Activated naive CD8-positive, alpha-beta T cell treated with anti-CD3 and anti-CD28 coated beads, Interleukin-2, amount 50 U/mL, for 24 hours (primary cell): ENCODE measurements around the gene CAMK2B.

Experiments
- ATAC-seq: fragments of 150-1000 bp; cut with Tn5 transposase; one replicate; pipeline ENCODE4 v1.10.0; 2021
- DNase-seq: peaks from one replicate; pipeline ENCODE4 v3.0.0; 2021
- H3K27ac Mint-ChIP-seq: one replicate; pipeline ENCODE4 v1.8.0; 2021; ENCODE audit warnings: mild to moderate bottlenecking, mixed read lengths
- H3K27me3 Mint-ChIP-seq: one replicate; pipeline ENCODE4 v1.8.0; 2021; ENCODE audit warnings: mixed read lengths
- H3K36me3 Mint-ChIP-seq: one replicate; pipeline ENCODE4 v1.8.0; 2021; ENCODE audit warnings: low read depth, mixed read lengths
- H3K4me1 Mint-ChIP-seq: one replicate; pipeline ENCODE4 v1.8.0; 2021; ENCODE audit warnings: mixed read lengths
- H3K4me3 Mint-ChIP-seq: one replicate; pipeline ENCODE4 v1.8.0; 2021; ENCODE audit warnings: mild to moderate bottlenecking, moderate library complexity, mixed read lengths
- H3K9me3 Mint-ChIP-seq: one replicate; pipeline ENCODE4 v1.8.0; 2021; ENCODE audit warnings: mixed read lengths

The CAMK2B gene

GRCh38 chr7:44237696-44238095 is 87.7 kb downstream of the CAMK2B start:
- no peak overlapping the region for H3K27ac Mint-ChIP-seq
- no peak overlapping the region for H3K4me3 Mint-ChIP-seq
- no peaks in the 10 kb centered on the region for H3K9me3 Mint-ChIP-seq
- DNase-seq = no peak
- no peak for ATAC-seq
- no peaks in the 10 kb centered on the region for H3K27me3 Mint-ChIP-seq
- H3K36me3 Mint-ChIP-seq = no peaks in the 10 kb centered on the region
- H3K4me1 Mint-ChIP-seq = no peaks in the 10 kb centered on the region

DNA sequence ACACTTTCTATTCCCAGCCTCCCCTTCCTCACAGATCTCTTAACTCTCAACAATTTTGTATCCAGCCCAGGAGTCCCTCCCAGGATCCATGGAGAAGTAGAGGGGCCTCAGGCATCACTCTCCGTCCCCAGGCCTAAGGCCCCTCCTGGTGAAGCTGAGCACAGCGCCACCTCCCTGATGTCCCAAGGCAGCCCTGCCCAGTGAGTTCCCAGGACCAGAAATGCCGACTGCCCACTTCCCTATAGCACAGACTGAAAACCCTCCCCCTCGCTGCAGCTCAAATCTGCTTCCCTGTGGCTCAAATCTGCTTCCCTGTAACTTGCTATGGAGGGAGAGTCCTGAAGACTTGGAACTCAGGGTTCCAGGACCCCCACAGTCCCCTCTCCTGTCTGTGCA is 89.1 kb downstream of the CAMK2B start:
- H3K27ac Mint-ChIP-seq = no peak overlapping the region
- ATAC-seq = no peak
- no peak for DNase-seq
- no peak overlapping the region for H3K4me3 Mint-ChIP-seq
- H3K4me1 Mint-ChIP-seq = no peaks in the 10 kb centered on the region
- H3K9me3 Mint-ChIP-seq = no peaks in the 10 kb centered on the region
- H3K27me3 Mint-ChIP-seq = no peaks in the 10 kb centered on the region
- no peaks in the 10 kb centered on the region for H3K36me3 Mint-ChIP-seq

DNA sequence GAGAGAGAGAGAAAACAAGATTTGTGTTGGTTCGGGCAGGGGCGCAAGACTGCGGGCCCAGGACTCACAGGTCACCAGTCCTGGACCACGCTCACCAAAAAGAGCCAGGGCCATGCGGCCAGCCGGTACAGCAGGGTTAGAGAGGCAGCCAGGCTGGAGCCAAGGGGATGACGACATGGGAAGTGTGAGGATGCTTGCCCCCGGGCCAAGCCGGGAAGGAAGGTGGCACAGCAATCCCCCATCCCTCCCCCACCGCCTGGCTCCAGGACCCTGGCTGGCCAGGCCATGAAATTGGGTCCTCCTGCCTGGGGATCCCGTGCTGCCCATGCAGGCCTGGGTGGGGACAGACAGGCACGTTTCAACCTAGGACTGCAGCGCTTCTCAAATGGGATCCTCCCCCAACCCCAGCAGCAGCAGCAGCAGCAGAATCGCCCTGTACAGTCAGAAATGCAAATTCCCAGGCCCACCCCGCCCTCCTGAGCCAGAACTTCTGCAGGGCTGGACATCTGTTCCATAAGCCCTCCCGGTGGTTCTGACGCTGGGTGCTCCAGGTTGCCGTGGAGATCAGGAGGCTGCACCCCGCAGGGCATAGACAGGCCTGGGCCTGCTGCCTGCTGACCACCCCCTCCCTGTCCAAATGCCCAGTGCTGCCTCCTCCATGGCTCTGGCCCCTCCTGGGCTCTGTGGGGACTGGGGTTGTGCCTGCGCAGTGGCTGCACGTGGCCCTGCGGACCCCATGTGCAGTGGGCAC is 89.6 kb downstream of the CAMK2B start:
- H3K4me1 Mint-ChIP-seq = no peaks in the 10 kb centered on the region
- no peaks in the 10 kb centered on the region for H3K36me3 Mint-ChIP-seq
- H3K27ac Mint-ChIP-seq = no peak overlapping the region
- H3K27me3 Mint-ChIP-seq = no peaks in the 10 kb centered on the region
- no peak overlapping the region for H3K4me3 Mint-ChIP-seq
- DNase-seq (no peak), ATAC-seq (no peak)
- no peaks in the 10 kb centered on the region for H3K9me3 Mint-ChIP-seq

DNA sequence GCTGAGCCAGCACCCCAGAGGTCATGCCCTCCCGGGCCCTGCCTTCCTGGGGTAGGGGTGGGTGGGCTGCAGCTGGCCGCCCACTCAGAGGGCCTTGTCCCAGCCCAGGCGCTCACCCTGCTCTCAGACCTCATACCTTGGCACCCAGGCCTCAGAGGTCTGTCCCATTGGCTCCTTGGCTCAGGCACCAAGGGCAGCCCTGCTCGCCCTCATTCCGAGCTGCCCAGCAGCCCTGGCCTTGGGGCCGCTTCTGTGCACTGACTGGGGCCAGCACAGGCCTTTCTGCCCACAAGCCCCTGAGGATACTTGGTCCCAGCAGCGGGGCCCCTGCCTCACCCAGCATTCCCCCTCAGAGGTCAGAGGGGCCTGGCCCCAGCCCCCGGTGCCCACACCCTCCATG is 90.3 kb downstream of the CAMK2B start:
- Mint-ChIP-seq H3K4me1 (no peaks in the 10 kb centered on the region), H3K27ac (no peak overlapping the region), H3K4me3 (no peak overlapping the region), H3K9me3 (no peaks in the 10 kb centered on the region), H3K27me3 (no peaks in the 10 kb centered on the region), H3K36me3 (no peaks in the 10 kb centered on the region)
- DNase-seq = no peak
- no peak for ATAC-seq

DNA sequence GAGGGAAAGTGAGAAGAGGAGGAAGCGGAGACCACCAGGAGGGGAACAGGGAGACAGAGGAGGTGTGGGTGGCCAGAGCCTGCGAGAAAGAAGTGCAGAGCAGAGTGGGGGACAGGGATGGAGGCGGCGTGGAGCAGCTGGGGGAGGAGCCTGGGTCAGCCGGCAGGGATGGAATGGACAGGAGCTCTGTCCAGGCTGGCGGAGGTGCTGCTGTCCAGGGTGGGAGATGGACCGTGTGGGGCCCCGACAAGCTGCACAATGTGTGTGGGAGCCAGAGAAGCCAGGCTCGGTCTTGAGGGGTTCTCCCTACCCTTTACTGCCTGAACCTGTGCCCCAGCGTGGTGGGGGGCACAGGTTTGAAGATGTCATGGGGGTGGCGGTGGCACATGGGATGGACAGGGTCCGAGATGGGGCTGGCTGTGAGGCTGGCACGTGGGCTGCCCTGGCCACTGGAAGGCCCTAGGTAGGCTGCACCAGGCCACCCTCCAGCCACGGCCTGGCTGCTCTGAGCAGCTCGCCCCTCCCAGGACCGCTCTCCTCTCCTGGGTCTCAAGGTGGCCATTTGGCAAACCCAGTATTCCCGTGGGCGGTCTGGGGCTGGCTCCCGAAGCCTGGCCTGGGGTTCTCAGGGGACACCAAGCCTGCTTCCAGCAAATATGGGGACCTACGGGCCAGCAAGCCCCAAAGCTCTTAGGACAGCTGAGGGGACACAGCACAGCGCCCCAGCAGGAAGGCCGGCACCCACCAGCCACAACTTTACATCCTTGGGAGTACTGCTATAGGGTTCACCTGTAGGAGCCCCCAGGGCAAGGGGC is 92.3 kb downstream of the CAMK2B start:
- Mint-ChIP-seq H3K27ac (no peak overlapping the region), H3K9me3 (no peaks in the 10 kb centered on the region), H3K27me3 (no peaks in the 10 kb centered on the region), H3K4me1 (no peaks in the 10 kb centered on the region), H3K4me3 (no peak overlapping the region), H3K36me3 (no peaks in the 10 kb centered on the region)
- ATAC-seq (no peak), DNase-seq (no peak)

- ATAC-seq = no peak
- no peaks in the 10 kb centered on the region for H3K4me1 Mint-ChIP-seq
- H3K9me3 Mint-ChIP-seq = no peaks in the 10 kb centered on the region
- H3K36me3 Mint-ChIP-seq = no peaks in the 10 kb centered on the region
- DNase-seq = no peak
- no peaks in the 10 kb centered on the region for H3K27me3 Mint-ChIP-seq
- H3K27ac Mint-ChIP-seq = no peak overlapping the region
- no peak overlapping the region for H3K4me3 Mint-ChIP-seq
Measured at GRCh38 chr7:44232396-44232795, 93.0 kb downstream of the CAMK2B start.

- H3K4me1 Mint-ChIP-seq = no peaks in the 10 kb centered on the region
- no peak overlapping the region for H3K4me3 Mint-ChIP-seq
- no peaks in the 10 kb centered on the region for H3K9me3 Mint-ChIP-seq
- H3K27me3 Mint-ChIP-seq = no peaks in the 10 kb centered on the region
- ATAC-seq (no peak), DNase-seq (no peak)
- no peaks in the 10 kb centered on the region for H3K36me3 Mint-ChIP-seq
- no peak overlapping the region for H3K27ac Mint-ChIP-seq
Measured at GRCh38 chr7:44231088-44231487, 94.3 kb downstream of the CAMK2B start.

DNA sequence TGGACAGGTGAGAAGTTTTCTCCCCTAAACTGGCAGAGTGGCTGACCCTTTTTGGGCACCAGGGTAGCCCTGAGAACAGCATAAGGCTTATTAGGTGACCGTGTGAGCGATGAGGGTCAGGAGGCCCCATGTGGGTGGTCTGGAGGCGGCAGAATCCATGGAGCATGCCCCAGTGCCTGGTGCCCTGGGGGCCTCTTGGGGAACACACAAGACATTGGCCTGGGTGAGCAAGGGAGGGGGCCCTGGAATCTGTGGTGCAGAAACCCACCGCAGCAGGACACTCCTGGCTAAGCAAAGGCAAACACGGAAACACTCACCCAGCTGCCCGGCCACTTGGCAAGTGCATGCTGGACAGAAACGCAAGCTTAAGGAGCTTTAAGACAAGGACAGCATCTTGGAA is 95.1 kb downstream of the CAMK2B start:
- no peaks in the 10 kb centered on the region for H3K27me3 Mint-ChIP-seq
- no peaks in the 10 kb centered on the region for H3K4me1 Mint-ChIP-seq
- no peaks in the 10 kb centered on the region for H3K9me3 Mint-ChIP-seq
- DNase-seq = no peak
- H3K27ac Mint-ChIP-seq = no peak overlapping the region
- ATAC-seq = no peak
- H3K4me3 Mint-ChIP-seq = no peak overlapping the region
- H3K36me3 Mint-ChIP-seq = no peaks in the 10 kb centered on the region

GRCh38 chr7:44229546-44230105 is 95.8 kb downstream of the CAMK2B start:
- ATAC-seq (no peak), DNase-seq (no peak)
- no peaks in the 10 kb centered on the region for H3K9me3 Mint-ChIP-seq
- H3K4me1 Mint-ChIP-seq = no peaks in the 10 kb centered on the region
- no peaks in the 10 kb centered on the region for H3K27me3 Mint-ChIP-seq
- H3K4me3 Mint-ChIP-seq = no peak overlapping the region
- no peaks in the 10 kb centered on the region for H3K36me3 Mint-ChIP-seq
- H3K27ac Mint-ChIP-seq = no peak overlapping the region

- Mint-ChIP-seq H3K27me3 (no peaks in the 10 kb centered on the region), H3K27ac (no peak overlapping the region), H3K9me3 (no peaks in the 10 kb centered on the region), H3K4me1 (no peaks in the 10 kb centered on the region), H3K36me3 (no peaks in the 10 kb centered on the region), H3K4me3 (no peak overlapping the region)
- no peak for DNase-seq
- ATAC-seq = no peak
Measured at GRCh38 chr7:44228571-44229350, 96.6 kb downstream of the CAMK2B start.

DNA sequence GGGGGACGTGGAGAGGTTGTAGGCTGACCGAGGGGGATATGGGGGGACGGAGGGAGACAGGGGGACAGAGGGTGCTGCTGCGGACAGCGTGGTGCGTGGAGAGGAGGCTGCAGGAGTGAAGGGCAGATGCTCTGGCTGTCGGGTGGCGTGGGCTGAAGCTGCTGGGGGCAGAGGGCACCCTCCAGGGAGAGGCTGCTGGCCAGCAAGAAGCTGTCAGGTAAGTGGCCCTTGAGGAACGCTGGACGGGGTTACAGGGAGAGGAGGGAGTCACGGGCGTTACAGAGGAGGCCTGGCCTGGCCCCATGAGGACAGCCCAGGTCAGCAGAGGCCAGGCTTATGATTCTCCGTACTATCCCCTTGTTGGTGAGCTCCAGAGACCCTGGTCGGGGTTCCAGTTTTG is 97.5 kb downstream of the CAMK2B start:
- H3K27ac Mint-ChIP-seq = no peak overlapping the region
- H3K27me3 Mint-ChIP-seq = no peaks in the 10 kb centered on the region

GRCh38 chr7:44226396-44226753 is 99.0 kb downstream of the CAMK2B start:
- Mint-ChIP-seq H3K4me3 (no peak overlapping the region), H3K9me3 (no peaks in the 10 kb centered on the region), H3K27me3 (no peaks in the 10 kb centered on the region), H3K27ac (no peak overlapping the region), H3K36me3 (no peaks in the 10 kb centered on the region), H3K4me1 (no peaks in the 10 kb centered on the region)
- DNase-seq (no peak), ATAC-seq (no peak)

More for the DNA sequence above, 97.5 kb downstream of the CAMK2B start:
- no peaks in the 10 kb centered on the region for H3K4me1 Mint-ChIP-seq
- no peak for DNase-seq
- H3K36me3 Mint-ChIP-seq = no peaks in the 10 kb centered on the region
- no peaks in the 10 kb centered on the region for H3K9me3 Mint-ChIP-seq
- H3K4me3 Mint-ChIP-seq = no peak overlapping the region
- no peak for ATAC-seq

- ATAC-seq (no peak), DNase-seq (no peak)
- Mint-ChIP-seq H3K27ac (no peak overlapping the region), H3K27me3 (no peaks in the 10 kb centered on the region), H3K9me3 (no peaks in the 10 kb centered on the region), H3K4me1 (no peaks in the 10 kb centered on the region), H3K4me3 (no peak overlapping the region), H3K36me3 (no peaks in the 10 kb centered on the region)
Measured at GRCh38 chr7:44225566-44226395, 99.6 kb downstream of the CAMK2B start.

DNA sequence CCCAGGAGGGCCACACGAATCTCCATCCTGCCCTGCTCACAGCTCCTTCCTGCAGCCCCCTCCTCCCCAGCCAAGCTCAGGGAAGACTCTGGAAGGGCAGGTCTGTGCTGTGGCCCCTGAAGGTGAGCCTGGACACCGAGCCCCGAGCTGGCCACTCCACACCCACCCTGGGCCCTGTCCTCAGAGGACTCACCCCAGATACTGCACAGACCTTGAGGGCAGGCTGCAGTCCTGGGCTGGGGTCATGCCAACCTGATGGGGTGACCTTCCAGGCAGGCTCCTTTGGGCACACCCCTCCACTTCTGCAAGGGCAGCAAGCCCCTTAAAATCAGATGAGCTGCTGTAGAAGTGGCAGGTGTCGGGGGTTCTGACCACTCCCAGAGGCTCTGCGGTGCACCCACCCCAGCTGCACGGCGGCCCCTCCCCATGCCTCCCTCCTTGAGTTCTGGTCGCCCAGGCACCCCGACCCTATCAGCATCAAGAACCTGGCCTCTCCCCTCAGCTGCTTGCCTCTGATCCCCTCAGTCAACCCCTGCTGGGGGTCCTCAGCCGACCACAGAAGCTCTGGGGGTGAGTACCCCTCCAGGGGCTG is 100.3 kb downstream of the CAMK2B start:
- no peaks in the 10 kb centered on the region for H3K36me3 Mint-ChIP-seq
- no peaks in the 10 kb centered on the region for H3K27me3 Mint-ChIP-seq
- H3K27ac Mint-ChIP-seq = no peak overlapping the region
- no peaks in the 10 kb centered on the region for H3K9me3 Mint-ChIP-seq
- no peaks in the 10 kb centered on the region for H3K4me1 Mint-ChIP-seq
- ATAC-seq = no peak
- no peak overlapping the region for H3K4me3 Mint-ChIP-seq
- DNase-seq = no peak
